ENCODE results near the gene KANSL3. TPM values are rescaled to one million over a fixed set of nuclear protein-coding genes. Genes with fewer than 3 reads are reported as not detected.

KANSL3 gene
- total RNA-seq, 2 donors from 2014 or later = 59.8 to 66.9 TPM

GRCh38 chr2:96549466-96549785, 88.7 kb downstream of the KANSL3 start:
- DNase-seq = no peak
- Mint-ChIP-seq H3K27ac (no peak overlapping the region), H3K9me3 (no peaks in the 10 kb centered on the region), H3K4me3 (no peak overlapping the region), H3K4me1 (ENCODE audit: low read depth) (peaks cover 61% of the 10 kb centered on the region), H3K27me3 (ENCODE audit: low read depth) (no peaks in the 10 kb centered on the region), H3K36me3 (ENCODE audit: insufficient read depth in 2 of 2) (peaks cover 18 to 37% of the 10 kb centered on the region in 2 donors)
- ATAC-seq (replicated peaks in 1 of 2) = no peak

GRCh38 chr2:96548558-96549465, 89.3 kb downstream of the KANSL3 start:
- ATAC-seq (replicated peaks in 1 of 2) (no peak), DNase-seq (no peak)
- H3K27ac Mint-ChIP-seq = peak overlapping the region; percentile 51
- H3K36me3 Mint-ChIP-seq (ENCODE audit: insufficient read depth in 2 of 2) = peaks cover 22 to 43% of the 10 kb centered on the region in 2 donors
- peaks cover 61% of the 10 kb centered on the region for H3K4me1 Mint-ChIP-seq (ENCODE audit: low read depth)
- no peak overlapping the region for H3K4me3 Mint-ChIP-seq
- no peaks in the 10 kb centered on the region for H3K9me3 Mint-ChIP-seq
- no peaks in the 10 kb centered on the region for H3K27me3 Mint-ChIP-seq (ENCODE audit: low read depth)

GRCh38 chr2:96547731-96548171, 90.4 kb downstream of the KANSL3 start:
- DNase-seq (no peak), ATAC-seq (replicated peaks in 1 of 2) (no peak)
- peaks cover 61% of the 10 kb centered on the region for H3K4me1 Mint-ChIP-seq (ENCODE audit: low read depth)
- H3K27ac Mint-ChIP-seq = peak overlapping the region; percentile 89
- peaks cover 26 to 48% of the 10 kb centered on the region in 2 donors for H3K36me3 Mint-ChIP-seq (ENCODE audit: insufficient read depth in 2 of 2)
- H3K9me3 Mint-ChIP-seq = no peaks in the 10 kb centered on the region
- no peaks in the 10 kb centered on the region for H3K27me3 Mint-ChIP-seq (ENCODE audit: low read depth)
- H3K4me3 Mint-ChIP-seq = peak overlapping the region; percentile 53 to 56

DNA sequence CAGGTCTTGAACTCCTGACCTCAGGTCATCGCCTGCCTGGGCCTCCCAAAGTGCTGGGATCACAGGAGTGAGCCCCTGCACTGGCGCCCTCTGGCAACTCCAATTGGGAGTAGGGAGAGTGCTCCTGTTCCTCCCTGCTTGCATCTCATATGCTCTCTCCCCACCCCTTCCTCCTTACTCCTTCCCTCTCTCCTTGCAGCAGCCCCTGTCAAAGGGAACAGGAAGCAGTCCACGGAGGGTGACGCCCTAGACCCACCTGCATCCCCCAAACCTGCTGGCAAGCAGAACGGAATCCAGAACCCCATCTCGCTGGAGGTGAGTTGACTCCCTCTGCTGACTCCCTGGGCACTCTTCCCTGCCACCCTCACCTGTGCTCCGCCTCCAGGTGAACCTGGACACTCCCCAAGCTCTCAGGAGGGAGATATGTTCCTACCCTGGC, 90.9 kb downstream of the KANSL3 start:
- H3K4me1 Mint-ChIP-seq (ENCODE audit: low read depth) = peaks cover 62% of the 10 kb centered on the region
- H3K9me3 Mint-ChIP-seq = no peaks in the 10 kb centered on the region
- H3K4me3 Mint-ChIP-seq = peak overlapping the region; percentile 53 to 56
- H3K36me3 Mint-ChIP-seq (ENCODE audit: insufficient read depth in 2 of 2) = peaks cover 29 to 49% of the 10 kb centered on the region in 2 donors
- DNase-seq (no peak), ATAC-seq (replicated peaks in 1 of 2) (no peak)
- peak overlapping the region; percentile 89 for H3K27ac Mint-ChIP-seq
- no peaks in the 10 kb centered on the region for H3K27me3 Mint-ChIP-seq (ENCODE audit: low read depth)

- Mint-ChIP-seq H3K27ac (no peak overlapping the region), H3K9me3 (no peaks in the 10 kb centered on the region), H3K27me3 (ENCODE audit: low read depth) (no peaks in the 10 kb centered on the region), H3K4me1 (ENCODE audit: low read depth) (peaks cover 62% of the 10 kb centered on the region), H3K4me3 (peak overlapping the region; percentile 94 to 97), H3K36me3 (ENCODE audit: insufficient read depth in 2 of 2) (peaks cover 29 to 47% of the 10 kb centered on the region in 2 donors)
- peak in 1 of 2 donors; percentile 13 for DNase-seq
- ATAC-seq (replicated peaks in 1 of 2) = no peak
Observed at GRCh38 chr2:96546797-96547196, 91.3 kb downstream of the KANSL3 start.

GRCh38 chr2:96546321-96546720, 91.8 kb downstream of the KANSL3 start:
- Mint-ChIP-seq H3K4me3 (peak overlapping the region; percentile 94 to 97), H3K27me3 (ENCODE audit: low read depth) (no peaks in the 10 kb centered on the region), H3K27ac (peak overlapping the region; percentile 94), H3K9me3 (no peaks in the 10 kb centered on the region), H3K4me1 (ENCODE audit: low read depth) (peaks cover 67% of the 10 kb centered on the region), H3K36me3 (ENCODE audit: insufficient read depth in 2 of 2) (peaks cover 32 to 50% of the 10 kb centered on the region in 2 donors)
- ATAC-seq (replicated peaks in 1 of 2) (peak; percentile 27 to 54), DNase-seq (peak in 1 of 2 donors; percentile 34)

Other genes with a start within 250 kb of the KANSL3 start
- 1 to 10 TPM; 4.4 to 5.3 TPM for gene NEURL3, start 133.0 kb downstream of the KANSL3 start, total RNA-seq
- 100 to 1,000 TPM; 424 to 433 TPM for gene ARID5A, start 101.6 kb downstream of the KANSL3 start, total RNA-seq
- not detected for gene FER1L5, start 4.5 kb upstream of the KANSL3 start, total RNA-seq
- 1 to 10 TPM; 7.8 to 8.0 TPM for gene LMAN2L, start 101.8 kb upstream of the KANSL3 start, total RNA-seq
- 1 to 10 TPM; 9.1 to 9.5 TPM for gene CNNM4, start 122.6 kb upstream of the KANSL3 start, total RNA-seq
- 10 to 100 TPM; 20.7 to 27.9 TPM for gene CNNM3, start 178.0 kb upstream of the KANSL3 start, total RNA-seq
- gene ANKRD23, start 205.7 kb upstream of the KANSL3 start, total RNA-seq = 1 to 10 TPM; 4.4 to 5.7 TPM
- 10 to 100 TPM; 16.5 to 17.2 TPM for gene ANKRD39, start 219.7 kb upstream of the KANSL3 start, total RNA-seq
- 10 to 100 TPM; 16.0 to 22.2 TPM for gene SEMA4C, start 231.8 kb upstream of the KANSL3 start, total RNA-seq

Data from activated T-cell treated with anti-CD3 and anti-CD28 coated beads, Interleukin-2, amount 50 U/mL, for 72 hours (primary cell).